ENCODE measurements around the gene ARHGEF10L. TPM values are rescaled to one million over a fixed set of nuclear protein-coding genes. Genes with fewer than 3 reads are reported as not detected.

The ARHGEF10L gene
- total RNA-seq, 1 donor from 2014 or later: 33.1 TPM

DNA sequence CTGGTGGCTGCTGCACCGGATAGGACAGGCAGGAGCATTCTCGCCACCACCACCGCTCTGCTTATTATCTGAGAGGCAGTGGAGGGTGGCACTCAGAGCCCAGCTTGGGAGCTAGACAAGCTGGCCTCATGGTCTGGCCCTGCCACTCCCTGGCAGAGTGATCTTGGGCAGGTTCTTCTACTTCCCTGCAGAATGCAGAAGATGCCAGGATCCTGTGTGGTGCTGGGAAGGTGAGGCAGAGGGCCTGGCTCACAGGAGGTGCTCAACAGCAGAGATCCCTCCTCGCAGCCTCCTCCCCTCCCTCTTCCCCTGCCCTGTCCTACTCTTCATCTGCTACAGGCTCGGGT, 60.4 kb downstream of the ARHGEF10L start:
- no peak overlapping the region for H3K27ac Mint-ChIP-seq
- H3K9me3 Mint-ChIP-seq: no peaks in the 10 kb centered on the region

DNA sequence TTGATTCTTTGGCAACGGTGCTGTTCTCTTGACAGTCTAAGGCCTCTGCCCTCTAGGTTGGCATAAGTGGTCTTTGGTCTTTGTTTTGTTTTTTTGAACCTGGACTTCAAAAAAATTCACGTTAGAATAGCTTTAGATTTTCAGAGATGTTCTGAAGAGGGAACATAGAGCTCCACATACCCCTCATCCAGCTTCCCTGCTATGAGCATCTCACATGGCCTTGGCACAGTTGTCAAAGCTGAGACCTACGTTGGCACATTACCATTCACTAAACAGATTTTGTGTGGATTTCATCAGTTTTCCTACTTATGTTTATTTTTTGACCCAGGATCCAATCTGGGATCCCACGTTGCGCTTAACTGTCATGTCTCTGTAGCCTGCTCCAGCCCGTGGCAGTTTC, 60.8 kb downstream of the ARHGEF10L start:
- Mint-ChIP-seq H3K9me3 (no peaks in the 10 kb centered on the region), H3K4me3 (no peak overlapping the region), H3K4me1 (peaks cover 16% of the 10 kb centered on the region), H3K27ac (no peak overlapping the region), H3K27me3 (ENCODE audit: low read depth) (no peaks in the 10 kb centered on the region), H3K36me3 (no peaks in the 10 kb centered on the region)
- TF ChIP-seq, protein P1, sequence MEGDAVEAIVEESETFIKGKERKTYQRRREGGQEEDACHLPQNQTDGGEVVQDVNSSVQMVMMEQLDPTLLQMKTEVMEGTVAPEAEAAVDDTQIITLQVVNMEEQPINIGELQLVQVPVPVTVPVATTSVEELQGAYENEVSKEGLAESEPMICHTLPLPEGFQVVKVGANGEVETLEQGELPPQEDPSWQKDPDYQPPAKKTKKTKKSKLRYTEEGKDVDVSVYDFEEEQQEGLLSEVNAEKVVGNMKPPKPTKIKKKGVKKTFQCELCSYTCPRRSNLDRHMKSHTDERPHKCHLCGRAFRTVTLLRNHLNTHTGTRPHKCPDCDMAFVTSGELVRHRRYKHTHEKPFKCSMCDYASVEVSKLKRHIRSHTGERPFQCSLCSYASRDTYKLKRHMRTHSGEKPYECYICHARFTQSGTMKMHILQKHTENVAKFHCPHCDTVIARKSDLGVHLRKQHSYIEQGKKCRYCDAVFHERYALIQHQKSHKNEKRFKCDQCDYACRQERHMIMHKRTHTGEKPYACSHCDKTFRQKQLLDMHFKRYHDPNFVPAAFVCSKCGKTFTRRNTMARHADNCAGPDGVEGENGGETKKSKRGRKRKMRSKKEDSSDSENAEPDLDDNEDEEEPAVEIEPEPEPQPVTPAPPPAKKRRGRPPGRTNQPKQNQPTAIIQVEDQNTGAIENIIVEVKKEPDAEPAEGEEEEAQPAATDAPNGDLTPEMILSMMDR (IDR thresholded peaks at IDR 0.05; ENCODE audit: unreplicated experiment): no peak
- DNase-seq (ENCODE audit: low spot score in 2 of 2, unreplicated experiment in 2 of 2): no peak

More for the DNA sequence above, 60.4 kb downstream of the ARHGEF10L start:
- Mint-ChIP-seq H3K4me3 (no peak overlapping the region), H3K36me3 (no peaks in the 10 kb centered on the region), H3K27me3 (ENCODE audit: low read depth) (no peaks in the 10 kb centered on the region), H3K4me1 (peaks cover 16% of the 10 kb centered on the region)
- no peak for DNase-seq (ENCODE audit: low spot score in 2 of 2, unreplicated experiment in 2 of 2)
- TF ChIP-seq, protein P1 (IDR thresholded peaks at IDR 0.05; ENCODE audit: unreplicated experiment): no peak

DNA sequence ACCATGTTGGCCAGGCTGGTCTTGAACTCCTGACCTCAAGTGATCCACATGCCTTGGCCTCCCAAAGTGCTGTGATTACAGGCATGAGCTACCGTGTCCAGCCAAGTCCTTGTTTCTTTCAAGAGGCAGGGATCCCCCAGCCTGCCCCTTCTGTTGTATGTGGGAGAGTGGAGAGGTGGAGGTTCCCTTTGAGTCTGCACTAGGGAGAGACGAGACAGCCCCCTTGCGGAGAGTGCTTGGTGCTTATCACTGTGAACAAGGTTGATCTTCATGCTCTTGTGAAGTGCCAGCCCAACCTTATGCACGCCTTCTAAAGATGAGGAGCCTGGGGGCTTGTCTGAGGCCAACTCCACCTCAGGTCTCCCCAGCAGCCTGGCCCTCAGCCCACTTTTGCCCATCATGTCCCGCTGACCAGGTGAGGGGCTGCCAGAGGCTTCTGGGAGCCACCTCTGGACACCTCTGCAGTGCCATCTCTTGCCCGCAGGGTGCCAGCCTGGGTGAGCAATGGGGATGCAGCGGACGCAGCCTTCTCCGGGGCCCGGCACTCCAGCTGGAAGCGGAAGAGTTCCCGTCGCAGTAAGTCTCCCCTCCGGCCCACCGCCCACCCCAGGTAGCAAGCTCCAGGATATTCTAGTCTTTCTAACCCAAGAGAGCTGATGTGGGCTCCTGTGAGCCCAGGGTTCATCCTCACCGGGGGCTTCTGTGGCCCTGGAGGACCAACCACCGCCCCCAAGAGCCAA, 62.3 kb downstream of the ARHGEF10L start:
- Mint-ChIP-seq H3K27me3 (ENCODE audit: low read depth) (no peaks in the 10 kb centered on the region), H3K9me3 (no peaks in the 10 kb centered on the region)

DNA sequence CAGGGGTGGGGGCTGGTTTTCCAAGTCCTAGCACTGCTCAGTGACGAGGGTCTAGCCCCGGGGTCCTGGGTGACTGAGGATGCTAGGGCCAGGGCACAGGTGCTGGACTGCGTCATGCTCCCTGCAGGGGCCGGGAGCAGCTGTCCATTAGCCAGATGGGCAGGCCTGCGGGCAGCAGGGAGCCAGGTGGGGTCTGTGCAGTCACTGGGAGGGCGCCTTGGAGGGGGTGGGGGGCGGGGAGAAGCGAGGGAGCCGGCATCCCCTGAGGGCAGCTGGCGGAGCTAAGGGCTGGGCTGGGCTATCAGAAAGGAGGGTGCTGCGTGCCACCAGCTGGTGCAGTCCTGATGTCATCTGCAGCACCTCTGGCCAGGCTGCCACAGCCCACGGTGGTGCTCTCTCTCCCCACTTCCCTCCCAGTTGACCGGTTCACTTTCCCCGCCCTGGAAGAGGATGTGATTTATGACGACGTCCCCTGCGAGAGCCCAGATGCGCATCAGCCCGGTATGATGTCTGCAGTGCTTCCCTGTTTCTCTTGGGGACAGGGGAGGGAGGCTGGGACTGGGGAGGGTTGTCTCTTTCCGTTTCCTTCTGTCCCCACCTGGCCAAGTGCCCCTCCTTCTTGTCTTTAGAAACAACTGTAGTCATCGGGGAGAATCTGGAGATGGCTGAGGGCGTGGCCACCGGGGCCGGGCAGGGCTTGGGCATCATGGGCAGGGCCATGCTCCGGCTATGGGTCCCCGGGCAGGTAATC, 63.8 kb downstream of the ARHGEF10L start:
- no peaks in the 10 kb centered on the region for H3K9me3 Mint-ChIP-seq

More for the DNA sequence above, 62.3 kb downstream of the ARHGEF10L start:
- no peak for DNase-seq (ENCODE audit: low spot score in 2 of 2, unreplicated experiment in 2 of 2)
- peaks cover 3% of the 10 kb centered on the region for H3K36me3 Mint-ChIP-seq
- TF ChIP-seq, protein P1 (IDR thresholded peaks at IDR 0.05; ENCODE audit: unreplicated experiment): no peak
- no peak overlapping the region for H3K4me3 Mint-ChIP-seq
- H3K27ac Mint-ChIP-seq: no peak overlapping the region
- H3K4me1 Mint-ChIP-seq: peaks cover 8% of the 10 kb centered on the region

DNA sequence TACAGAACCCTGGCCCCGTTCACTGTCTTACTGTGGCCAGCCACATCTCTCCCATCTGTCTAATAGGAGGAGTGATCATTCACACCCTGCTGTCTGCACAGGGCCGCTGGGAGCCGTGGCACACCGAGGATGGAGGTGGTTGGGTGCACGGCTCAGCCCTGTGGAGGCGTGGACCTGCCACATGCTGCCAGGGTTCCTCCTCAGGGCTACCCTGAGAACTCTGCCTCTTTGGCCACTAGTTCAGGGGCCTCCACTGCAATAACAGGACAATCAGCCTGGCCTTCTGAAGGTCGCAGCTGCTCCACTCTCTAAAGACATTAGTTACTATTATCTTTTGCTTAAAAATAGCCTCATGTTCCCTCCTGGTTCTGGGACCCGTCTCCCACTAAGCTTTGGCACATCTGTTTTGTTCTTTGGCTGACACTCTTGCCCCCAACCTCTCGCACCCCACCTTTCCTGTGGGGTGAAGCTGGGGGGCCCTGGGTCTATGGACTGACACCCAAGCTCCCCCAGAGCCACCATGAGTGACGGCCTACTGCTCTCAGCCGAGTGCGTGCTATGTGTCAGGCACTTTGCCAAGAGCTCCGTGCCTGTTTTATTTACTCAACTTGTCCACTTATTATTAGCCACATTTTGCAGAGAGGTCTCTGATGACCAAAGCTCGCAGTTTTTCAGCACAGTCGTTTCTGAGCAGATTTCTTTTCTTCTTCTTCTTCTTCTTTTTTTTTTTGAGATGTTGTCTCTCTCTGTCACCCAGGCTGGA, 66.3 kb downstream of the ARHGEF10L start:
- no peak overlapping the region for H3K27ac Mint-ChIP-seq
- H3K4me1 Mint-ChIP-seq: peaks cover 5% of the 10 kb centered on the region
- no peak overlapping the region for H3K4me3 Mint-ChIP-seq
- H3K27me3 Mint-ChIP-seq (ENCODE audit: low read depth): no peaks in the 10 kb centered on the region
- peaks cover 7% of the 10 kb centered on the region for H3K36me3 Mint-ChIP-seq
- DNase-seq (ENCODE audit: low spot score in 2 of 2, unreplicated experiment in 2 of 2): no peak
- no peaks in the 10 kb centered on the region for H3K9me3 Mint-ChIP-seq
- TF ChIP-seq, protein P1 (IDR thresholded peaks at IDR 0.05; ENCODE audit: unreplicated experiment): no peak

More for the DNA sequence above, 63.8 kb downstream of the ARHGEF10L start:
- no peak for DNase-seq (ENCODE audit: low spot score in 2 of 2, unreplicated experiment in 2 of 2)
- H3K36me3 Mint-ChIP-seq: peaks cover 3% of the 10 kb centered on the region
- peaks cover 5% of the 10 kb centered on the region for H3K4me1 Mint-ChIP-seq
- no peaks in the 10 kb centered on the region for H3K27me3 Mint-ChIP-seq (ENCODE audit: low read depth)
- no peak overlapping the region for H3K4me3 Mint-ChIP-seq
- TF ChIP-seq, protein P1 (IDR thresholded peaks at IDR 0.05; ENCODE audit: unreplicated experiment): no peak
- no peak overlapping the region for H3K27ac Mint-ChIP-seq
